Measurements from ENCODE around the gene KLHL22.

DNA sequence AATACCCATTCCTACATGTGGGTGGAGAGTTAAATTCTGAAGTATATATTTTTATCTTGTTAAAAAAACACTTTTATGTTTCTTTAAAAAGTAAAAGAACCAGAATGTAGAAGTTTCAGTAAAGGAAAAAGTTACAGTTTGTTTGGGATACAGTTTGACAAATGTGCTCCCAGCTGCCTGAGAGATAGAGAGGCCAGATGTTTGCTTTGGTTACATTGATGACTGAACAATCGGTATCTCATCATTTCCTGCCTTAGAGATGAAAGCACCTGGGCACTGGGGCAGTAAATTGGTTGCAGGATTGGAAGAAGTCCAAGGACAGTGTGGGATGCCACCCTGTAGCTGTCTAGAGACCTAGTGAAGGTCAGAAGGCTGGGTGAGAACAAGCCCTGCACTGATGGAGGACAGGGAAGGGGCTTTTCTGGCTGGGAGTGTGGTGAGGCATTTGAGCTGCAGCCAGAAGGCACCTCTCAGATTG is 28.4 kb upstream of the KLHL22 start:
- TF ChIP-seq, protein P1, sequence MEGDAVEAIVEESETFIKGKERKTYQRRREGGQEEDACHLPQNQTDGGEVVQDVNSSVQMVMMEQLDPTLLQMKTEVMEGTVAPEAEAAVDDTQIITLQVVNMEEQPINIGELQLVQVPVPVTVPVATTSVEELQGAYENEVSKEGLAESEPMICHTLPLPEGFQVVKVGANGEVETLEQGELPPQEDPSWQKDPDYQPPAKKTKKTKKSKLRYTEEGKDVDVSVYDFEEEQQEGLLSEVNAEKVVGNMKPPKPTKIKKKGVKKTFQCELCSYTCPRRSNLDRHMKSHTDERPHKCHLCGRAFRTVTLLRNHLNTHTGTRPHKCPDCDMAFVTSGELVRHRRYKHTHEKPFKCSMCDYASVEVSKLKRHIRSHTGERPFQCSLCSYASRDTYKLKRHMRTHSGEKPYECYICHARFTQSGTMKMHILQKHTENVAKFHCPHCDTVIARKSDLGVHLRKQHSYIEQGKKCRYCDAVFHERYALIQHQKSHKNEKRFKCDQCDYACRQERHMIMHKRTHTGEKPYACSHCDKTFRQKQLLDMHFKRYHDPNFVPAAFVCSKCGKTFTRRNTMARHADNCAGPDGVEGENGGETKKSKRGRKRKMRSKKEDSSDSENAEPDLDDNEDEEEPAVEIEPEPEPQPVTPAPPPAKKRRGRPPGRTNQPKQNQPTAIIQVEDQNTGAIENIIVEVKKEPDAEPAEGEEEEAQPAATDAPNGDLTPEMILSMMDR (IDR thresholded peaks at IDR 0.05) = no peak
- no peak for TF ChIP-seq POLR2AphosphoS5 (IDR thresholded peaks at IDR 0.05)
- no peak for TF ChIP-seq POLR2A (IDR thresholded peaks at IDR 0.05)
